Prostate gland (tissue), 2 donors: ENCODE data around the gene CPNE2.

Experiments
- POLR2AphosphoS5 ChIP-seq: sonication (generic); formaldehyde crosslinking; IDR thresholded peaks from one replicate; pipeline ENCODE4 v1.6.1; 2017; ENCODE audit warnings: antibody characterized with exemption
- TF ChIP-seq, protein P1 (sequence below), 4 experiments: fragments of 200-600 bp in 2 of 4; fragments of 450-650 bp in 2 of 4; sonication (generic) in 2 of 4; IDR thresholded peaks; 1 replicate in 3 of 4; 2 replicates in 1 of 4; pipeline ENCODE4 v1.5.1; 2016 to 2019; ENCODE audit warnings: antibody characterized with exemption in 4 of 4, mild to moderate bottlenecking in 2 of 4, moderate library complexity in 2 of 4

DNA sequence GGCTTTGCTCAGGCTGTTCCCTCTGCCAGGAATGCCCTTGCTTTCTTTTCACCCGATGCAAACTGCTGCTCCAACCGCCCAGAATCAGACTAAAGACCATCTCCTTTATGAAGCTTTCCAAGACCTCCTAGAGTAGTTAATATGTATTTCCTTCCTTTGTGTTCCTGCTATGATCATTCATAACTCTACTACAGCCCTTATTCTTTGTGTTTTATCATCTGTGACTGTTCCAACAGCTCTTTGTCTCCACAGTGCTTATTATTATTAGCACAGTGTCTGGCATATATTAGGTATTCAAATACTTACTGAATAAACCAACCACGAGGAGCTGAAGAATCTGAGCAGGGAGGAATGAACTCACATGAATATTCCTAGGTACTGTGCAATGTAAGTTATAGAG lies 85.8 kb downstream of the CPNE2 start:
- TF ChIP-seq, protein P1, sequence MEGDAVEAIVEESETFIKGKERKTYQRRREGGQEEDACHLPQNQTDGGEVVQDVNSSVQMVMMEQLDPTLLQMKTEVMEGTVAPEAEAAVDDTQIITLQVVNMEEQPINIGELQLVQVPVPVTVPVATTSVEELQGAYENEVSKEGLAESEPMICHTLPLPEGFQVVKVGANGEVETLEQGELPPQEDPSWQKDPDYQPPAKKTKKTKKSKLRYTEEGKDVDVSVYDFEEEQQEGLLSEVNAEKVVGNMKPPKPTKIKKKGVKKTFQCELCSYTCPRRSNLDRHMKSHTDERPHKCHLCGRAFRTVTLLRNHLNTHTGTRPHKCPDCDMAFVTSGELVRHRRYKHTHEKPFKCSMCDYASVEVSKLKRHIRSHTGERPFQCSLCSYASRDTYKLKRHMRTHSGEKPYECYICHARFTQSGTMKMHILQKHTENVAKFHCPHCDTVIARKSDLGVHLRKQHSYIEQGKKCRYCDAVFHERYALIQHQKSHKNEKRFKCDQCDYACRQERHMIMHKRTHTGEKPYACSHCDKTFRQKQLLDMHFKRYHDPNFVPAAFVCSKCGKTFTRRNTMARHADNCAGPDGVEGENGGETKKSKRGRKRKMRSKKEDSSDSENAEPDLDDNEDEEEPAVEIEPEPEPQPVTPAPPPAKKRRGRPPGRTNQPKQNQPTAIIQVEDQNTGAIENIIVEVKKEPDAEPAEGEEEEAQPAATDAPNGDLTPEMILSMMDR (IDR thresholded peaks at IDR 0.05), result no peak
- no peak for TF ChIP-seq POLR2AphosphoS5
